GM20431 (cell line): ENCODE data around the gene HIF3A.
"Not testable (repeated sequence)": the region's sequence is repeated elsewhere in the genome, so short reads cannot be mapped to it uniquely, and the experiment has no call there.

Experiments used
- in situ Hi-C: fragments of 300-500 bp; cut with MseI, MboI; formaldehyde crosslinking; loops from one replicate; pipeline ENCODE4 v1.15.0; 2020; ENCODE audit warnings: low sequenced_read_pairs; ENCODE audit not compliant: unreplicated experiment

Gene HIF3A

DNA sequence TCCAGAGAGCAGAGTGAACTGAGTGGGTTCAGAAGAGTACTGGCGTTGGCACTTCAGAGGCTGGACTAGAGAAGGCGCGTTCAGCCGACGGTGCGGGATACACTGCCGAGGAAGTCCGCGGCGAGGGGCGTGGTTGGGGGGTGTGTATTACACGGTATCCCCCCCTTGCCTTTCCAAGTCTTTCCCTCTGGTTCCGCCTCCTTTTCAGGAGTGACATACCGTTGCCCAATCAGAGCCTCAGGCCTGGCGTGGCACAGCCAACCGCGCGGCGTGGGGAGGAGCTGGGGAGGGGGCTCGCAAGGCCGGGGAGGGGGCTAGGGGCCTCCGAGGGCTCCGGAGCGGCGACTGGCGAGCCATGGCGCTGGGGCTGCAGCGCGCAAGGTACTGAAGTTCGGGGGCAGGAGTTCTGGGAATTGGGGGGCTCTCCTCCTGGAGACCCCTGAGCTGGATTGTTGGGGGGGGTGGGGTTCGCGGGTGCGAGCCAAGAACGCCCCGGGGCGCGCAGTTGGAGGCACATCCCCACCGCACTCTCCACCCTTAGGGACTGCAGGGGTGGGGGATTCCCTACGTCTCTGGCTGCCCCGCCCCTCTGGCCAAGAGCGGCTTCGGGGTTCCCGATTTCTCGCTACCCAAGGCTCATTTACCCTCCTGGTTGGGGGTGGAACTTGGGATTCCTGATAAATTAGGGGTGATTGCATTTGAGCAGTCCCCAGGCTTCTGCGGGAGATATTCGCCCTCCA, at the start of gene HIF3A:
TSS of gene HIF3A (plus strand) at position 321 of the 740 bp plus-strand sequence. CDS start at position 356, 35 bp downstream.
- in situ Hi-C loops: loop anchor here (25.0 kb wide), 1 partner anchor 190 kb away; the partner anchor contains the start of gene PNMA8B

DNA sequence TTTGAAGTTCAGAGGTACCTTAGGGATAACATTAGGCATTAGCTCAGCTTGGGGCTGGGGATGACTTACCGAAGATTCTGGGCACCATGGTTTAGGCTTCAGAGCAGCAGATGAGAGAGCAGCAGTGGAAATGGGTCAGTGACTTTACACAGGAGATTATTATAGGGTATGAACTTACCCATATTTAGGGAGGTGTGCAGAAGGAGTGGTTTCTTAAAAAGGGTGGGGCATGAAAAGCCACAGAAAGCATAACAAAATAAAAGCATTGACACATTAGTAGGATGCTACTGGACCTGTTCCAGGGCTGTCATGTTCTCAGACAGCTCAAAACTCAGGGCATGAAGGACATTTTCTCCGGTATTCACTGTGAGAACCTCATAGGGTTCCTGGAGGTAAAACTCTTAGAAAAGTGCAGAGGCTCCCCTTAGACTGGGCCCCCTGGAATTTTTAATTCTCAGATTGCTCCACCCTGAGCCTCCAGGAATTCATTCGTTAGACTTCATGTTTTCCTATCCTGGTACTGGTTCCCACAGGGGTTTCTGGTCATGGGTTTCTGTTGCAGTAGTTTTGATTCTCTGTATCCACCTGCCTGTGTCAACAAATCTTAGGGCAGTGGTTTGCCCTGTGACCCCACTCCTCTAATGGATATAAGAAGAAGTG, 46.6 kb upstream of the HIF3A start:
- in situ Hi-C loops: no loop called here

DNA sequence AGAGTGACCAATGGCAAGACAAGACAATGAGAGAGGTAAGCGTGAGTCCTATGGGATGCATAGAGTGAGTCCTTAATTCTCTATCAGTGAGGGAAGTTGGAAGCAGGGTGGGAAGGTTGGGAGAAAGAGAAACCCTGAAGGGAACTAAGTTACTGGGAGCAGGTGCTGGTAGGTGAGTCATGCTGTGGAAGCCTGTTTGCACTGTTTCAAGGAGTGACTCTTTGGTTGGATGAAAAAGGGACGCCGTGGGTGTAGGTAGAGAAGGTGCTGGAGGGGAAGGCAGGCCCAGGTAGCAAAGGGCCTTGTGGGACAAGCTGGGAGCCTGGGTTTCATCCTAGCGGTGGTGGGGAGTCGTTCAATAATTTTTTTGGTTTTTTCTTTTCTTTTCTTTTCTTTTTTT, 45.4 kb upstream of the HIF3A start:
- in situ Hi-C loops: no loop called here

DNA sequence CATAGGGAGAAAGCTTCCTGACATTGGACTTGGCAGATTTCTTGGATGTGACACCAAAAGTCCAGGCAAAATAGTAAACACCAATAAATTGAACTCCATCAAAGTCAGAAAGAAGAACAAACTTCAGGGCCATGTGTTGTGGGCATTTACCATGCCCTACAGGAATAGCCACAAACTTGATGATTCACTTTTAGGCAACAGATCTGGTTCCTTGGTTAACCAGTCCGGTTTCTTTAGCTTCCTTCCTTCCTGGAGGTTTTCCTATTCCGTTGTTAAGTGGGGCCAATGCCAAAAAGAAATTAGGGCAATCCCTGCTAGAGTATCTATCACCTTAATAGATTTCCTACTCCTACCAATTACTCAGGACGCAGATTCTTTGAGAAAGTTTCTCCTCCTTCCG, 42.1 kb upstream of the HIF3A start:
- in situ Hi-C loops: no loop called here

DNA sequence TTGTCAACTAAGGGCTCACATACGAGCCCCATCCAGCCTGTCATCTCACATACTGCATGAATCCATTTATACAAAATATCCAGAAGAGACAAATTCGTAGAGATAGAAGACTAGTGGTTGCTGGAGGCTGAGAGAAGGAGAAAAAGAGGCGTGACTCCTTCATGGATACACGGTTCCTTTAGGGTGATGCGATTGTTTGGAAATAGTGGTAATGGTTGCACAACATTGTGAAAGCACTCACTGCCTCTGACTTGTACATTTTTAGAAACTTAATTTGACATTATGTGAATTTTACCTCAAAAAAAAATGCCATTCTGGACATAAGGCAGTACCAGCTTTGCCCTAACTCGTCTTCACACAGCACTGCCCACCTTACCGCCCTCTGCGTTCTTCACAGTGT, 40.0 kb upstream of the HIF3A start:
- in situ Hi-C loops: no loop called here

DNA sequence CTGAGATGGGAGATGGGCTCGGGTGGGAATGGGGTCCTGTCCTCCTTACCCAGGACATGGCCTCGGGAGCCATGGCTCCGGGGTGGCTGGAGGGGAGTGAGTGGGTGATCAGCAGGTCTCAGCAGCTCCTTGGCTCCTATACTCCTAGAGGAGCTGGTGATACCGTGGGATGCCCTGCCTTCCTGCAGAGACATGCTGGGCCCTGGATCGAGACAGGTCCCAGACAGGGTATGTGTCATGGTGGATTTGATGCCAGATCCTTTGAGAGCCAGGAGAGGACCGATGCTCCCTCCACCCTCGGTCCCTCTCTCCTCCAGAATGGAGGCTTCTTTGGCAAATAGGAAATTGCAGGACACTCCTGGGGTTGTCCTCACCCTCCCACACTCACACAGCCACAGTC, 35.3 kb upstream of the HIF3A start:
- in situ Hi-C loops: not testable (repeated sequence)

DNA sequence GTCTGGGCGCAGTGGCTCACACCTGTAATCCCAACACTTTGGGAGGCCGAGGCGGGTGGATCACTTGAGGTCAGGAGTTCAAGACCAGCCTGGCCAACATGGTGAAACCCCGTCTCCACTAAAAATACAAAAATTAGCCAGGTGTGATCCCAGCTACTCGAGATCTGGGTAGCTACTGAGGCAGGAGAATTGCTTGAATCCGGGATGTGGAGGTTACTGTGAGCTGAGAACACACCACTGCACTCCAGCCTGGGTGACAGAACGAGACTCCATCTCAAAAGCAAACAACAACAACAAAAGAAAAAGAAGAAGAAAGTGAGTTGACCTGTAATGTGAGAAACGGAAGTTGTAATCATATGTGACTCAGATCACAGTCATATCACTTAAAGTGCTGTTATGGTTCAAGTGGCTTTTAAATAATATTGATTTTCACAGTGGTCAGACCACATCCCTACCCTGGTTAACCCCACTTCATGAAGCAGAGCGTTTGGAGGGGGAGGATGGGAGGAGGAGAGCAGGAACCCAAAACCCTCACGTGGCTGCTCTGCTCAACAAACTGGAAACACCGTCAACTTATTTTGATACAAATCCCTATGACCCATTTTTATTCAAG, 34.1 kb upstream of the HIF3A start:
- in situ Hi-C loops: not testable (repeated sequence)

DNA sequence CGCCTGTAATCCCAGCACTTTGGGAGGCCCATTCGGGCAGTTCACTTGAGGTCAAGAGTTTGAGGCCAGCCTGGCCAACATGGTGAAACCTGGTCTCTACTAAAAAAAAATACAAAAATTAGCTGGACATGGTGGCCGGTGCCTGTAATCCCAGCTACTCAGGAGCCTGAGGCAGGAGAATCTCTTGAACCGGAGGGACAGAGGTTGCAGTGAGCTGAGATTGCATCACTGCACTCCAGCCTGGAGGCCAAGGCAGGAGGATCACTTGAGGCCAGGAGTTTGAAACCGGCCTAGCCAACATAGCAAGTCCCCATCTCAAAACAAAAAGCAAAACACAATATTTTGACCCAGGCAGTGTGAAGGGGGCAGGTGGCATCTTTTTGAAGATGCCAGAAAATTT, 32.0 kb upstream of the HIF3A start:
- in situ Hi-C loops: not testable (repeated sequence)

DNA sequence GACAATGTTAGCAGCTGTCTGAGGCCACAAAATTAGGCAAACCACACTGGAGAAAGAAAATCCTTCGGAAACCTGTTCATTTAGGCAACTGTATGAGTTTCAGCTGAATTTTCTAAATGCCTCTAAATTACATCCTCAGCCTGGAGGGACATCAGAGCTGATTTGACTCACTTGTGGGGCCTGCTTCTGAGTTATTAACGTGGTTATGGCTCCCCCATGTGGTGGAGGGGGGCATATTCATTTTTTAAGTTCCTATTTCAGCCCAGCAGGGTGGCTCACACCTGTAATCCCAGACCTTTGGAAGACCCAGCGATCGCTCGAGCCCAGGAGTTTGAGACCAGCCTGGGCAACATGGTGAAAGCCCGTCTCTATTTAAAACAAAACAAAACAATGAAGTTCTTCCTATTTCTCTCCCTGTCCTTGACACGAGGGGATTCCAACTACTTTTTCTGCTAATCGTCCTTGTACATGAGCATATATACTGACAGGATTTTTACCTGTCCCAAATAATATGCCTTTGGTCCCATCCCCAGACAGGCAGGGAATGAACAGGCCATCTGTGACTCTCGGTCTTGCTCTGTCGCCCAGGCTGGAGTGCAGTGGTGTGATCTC, 31.5 kb upstream of the HIF3A start:
- in situ Hi-C loops: no loop called here

DNA sequence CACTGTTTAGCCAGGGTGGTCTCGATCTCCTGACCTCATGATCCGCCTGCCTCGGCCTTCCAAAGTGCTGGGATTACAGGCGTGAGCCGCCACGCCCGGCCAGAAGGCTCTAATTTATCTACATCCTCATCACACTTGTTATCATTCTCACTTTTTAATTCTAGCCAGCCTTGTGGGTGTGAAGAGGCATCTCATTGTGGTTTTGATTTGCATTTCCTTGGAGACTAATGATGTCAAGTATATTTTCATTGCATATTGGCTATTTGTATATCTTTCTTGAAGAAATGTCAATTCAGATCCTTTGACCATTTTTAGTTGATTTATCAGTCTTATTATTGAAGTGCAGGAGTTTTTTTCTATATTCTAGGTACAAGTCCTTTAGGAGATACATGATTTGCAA, 27.7 kb upstream of the HIF3A start:
- in situ Hi-C loops: no loop called here

DNA sequence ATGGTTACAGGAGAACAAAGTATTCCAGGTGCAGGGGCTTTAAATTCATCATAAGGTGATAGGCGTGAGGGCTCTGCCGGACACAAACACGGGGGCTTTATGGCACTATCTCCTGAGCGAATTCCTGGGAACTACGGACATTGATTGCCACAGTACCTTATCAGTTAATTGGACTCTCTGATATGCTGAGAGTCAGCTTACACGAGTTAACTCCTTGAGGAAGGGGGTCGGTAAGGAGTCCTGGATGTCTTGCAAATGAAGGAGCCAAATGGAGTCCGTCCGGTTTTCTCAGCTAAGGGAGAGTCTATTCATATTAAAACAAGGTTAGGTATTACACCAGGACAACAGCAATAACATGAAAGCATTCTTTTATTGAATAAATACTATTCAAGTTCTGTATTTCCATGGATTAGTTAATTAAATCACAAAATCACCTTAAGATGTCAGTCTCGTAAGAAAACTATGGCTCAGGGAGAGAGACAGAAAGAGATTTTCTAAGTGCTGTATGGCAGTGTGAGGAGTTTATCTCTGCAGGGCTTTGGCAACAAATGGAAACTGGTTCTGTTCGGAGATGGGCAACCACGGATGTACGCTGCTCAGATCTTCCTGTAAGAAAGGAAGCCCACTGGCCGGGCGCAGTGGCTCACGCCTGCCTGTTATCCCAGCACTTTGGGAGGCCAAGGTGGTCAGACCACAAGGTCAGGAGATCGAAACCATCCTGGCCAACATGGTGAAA, 26.2 kb upstream of the HIF3A start:
- in situ Hi-C loops: no loop called here

DNA sequence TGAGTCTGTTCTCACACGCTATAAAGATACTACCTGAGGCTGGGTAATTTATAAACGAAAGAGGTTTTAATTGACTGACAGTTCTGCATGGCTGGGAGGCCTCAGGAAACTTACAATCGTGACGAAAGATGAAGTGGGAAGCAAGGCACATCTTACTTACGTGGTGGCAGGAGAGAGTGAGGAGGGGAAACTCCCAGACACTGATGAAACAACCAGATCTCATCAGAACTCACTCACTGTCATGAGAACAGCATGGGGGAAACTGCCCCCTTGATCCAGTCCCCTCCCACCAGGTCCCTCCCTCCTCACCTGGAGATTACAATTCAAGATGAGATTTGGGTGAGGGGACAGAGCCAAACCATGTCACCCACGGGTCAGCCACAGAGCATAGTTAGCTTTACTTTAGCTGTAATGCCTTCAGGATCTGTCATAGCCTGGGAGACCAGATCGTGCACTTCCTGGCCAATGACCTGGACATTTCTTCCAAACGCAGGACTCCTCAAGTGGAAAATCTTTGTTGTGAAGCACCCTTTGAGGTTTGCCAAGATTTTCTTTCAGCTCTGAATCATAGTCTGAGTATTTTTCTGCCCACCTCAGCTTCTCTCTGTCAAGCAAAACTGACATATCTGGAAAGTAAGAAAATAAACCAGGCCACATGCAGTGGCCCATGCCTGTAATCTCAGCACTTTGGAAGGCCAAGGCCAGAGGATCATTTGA, 25.2 kb upstream of the HIF3A start:
- in situ Hi-C loops: no loop called here

DNA sequence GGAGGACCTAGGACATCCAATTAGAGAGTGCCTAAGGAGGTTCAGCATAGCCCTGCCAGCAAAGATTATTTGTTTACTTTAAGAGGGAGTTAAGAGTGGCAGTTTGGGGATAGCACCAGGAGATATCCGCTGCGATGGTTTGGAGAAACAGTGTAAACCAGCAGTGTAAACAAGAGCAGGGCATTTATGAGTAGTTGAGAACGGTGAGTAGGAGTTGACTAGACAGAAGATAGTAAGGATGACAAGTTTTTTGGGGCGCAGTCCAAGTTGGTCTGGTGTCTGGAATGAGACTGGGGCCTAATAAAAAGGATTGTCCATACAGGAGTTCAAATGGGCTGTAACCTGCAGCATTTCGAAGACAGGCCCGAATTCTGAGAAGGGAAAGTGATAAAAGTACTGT, 22.9 kb upstream of the HIF3A start:
- in situ Hi-C loops: not testable (repeated sequence)

DNA sequence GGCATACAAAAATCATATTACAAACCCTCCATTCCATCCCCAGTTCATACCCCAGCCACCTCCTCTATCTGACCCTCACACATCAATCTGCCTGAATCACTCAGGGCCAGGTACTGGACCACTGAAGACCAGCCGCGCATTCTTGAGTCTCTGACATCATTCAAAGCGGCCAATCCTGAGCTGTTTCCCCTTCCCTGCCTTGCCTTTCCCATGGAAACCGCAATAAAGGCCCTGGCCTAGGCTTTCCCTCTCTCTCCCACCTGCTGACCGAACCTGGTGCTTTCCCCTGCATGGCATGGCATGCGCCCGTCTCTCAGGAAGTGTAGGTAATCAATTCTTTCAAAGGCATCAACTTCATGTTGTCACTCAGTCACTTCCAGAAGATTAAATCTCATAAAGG, 17.7 kb upstream of the HIF3A start:
- in situ Hi-C loops: loop anchor here (25.0 kb wide), 1 partner anchor 208 kb away; the partner anchor contains the start of gene PNMA8B

DNA sequence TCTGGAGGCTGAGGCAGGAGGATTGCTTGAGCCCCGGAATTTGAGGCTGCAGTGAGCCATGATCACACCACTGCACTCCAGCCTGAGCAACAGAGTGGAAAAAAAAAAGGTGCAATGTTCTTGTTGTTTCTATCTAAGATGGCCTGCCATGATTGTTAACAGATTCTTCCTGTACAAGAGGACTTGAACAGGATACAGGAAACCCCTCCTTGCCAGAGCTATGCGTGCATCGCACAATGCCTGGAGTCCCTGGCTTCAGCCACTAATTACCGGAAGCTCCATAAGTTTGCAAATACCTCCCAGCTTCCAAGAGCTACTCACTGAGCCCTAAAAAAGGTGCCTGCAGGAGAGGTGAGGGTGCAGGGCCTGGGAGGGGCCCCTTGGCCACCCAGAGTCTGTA, 13.1 kb upstream of the HIF3A start:
- in situ Hi-C loops: loop anchor here (25.0 kb wide), 1 partner anchor 204 kb away; the partner anchor contains the start of gene PNMA8B

DNA sequence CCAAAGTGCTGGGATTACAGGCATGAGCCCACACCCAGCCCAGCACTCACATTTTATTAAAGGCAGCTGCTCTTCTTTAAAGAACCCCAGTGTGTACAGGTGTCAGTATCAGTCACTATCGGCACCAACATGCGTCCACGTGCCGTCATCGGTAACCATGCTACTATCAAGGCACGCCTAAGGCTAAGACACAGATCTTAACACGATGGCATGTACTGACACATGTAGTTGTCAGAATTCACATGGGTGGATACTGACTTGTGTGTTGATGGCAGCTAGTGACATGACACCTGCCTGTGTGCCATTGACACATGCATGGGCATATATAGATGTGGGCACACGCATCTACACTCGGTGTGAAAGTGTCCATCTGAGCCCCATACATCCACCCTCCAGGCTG, 12.2 kb upstream of the HIF3A start:
- in situ Hi-C loops: loop anchor here (25.0 kb wide), 1 partner anchor 203 kb away; the partner anchor contains the start of gene PNMA8B

DNA sequence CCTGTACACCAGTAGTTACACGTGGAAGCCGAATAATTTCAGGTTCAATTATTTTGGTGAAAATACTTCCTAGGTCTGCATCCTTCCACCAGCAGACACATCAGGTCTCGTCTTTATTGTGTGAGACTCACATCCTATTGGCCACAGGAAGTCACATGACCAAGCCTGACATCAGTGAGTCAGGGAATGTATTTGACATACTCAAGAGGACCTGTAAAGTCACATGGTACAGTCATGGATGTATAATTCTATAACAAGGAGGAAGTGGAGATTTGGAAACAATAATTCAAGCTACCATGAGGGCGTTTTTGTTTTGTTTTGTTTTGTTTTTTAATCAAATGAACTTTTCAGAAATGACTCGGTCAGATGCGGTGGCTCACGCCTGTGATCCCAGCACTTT, 9.3 kb upstream of the HIF3A start:
- in situ Hi-C loops: loop anchor here (25.0 kb wide), 1 partner anchor 200 kb away; the partner anchor contains the start of gene PNMA8B

DNA sequence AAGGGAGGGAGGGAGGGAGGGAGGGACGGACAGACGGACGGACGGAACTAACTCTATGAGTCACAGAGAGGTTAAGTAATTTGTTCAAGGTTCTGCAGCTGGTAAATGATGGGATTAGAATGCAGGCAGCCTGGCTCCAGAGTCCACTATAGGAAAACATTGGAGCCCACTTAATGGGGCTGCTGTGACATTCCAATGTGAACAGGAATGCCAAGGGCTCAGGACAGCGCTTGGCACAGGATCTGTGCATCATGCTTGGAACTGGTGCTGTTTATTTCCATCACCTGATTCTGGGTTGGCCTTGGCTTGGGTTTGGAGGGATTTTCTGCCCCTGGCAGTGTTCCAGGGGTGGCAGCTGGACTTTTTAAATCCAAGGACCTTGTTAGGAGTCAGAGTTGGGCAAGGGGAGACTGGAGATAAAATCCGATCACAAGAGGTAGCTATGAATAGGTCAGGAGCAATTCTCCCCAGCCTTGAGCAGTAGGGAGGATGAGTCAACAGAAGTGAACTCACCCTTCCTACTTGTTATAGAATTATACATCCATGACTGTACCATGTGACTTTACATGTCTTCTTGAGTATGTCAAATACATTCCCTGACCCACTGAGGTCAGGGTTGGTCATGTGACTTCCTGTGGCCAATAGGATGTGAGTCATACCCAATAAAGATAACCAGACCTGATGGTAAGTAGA, 7.8 kb upstream of the HIF3A start:
- in situ Hi-C loops: loop anchor here (25.0 kb wide), 1 partner anchor 198 kb away; the partner anchor contains the start of gene PNMA8B
